ENCODE data around the gene LRIT3. TPM values are rescaled to one million over a fixed set of nuclear protein-coding genes. Genes with fewer than 3 reads are reported as not detected.

LRIT3 gene
- total and polyA plus RNA-seq, 8 donors: 0.12 to 0.73 (median 0.44) TPM

DNA sequence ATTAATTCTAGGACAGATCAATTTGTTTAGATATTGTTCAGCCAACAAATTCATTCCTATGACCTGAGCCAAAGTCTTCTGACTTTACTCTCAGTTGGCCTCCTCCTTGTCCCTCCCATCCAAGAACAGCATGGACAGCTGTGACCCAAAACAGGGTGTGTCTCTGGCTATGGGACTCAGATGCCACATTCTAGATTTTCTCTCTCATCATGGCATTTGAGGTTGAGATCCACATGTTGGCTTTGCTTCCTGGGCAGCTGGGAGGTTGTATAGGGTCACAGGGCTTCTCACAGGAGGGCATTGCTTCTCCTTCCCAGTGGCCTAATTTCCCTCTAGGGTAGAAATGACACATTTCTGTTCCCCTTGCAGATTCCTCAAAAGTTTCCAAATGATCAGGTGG is 42.2 kb downstream of the LRIT3 start:
- DNase-seq (no peak), ATAC-seq (no peak)
- H3K36me3 ChIP-seq: no peaks in the 10 kb centered on the region
- no peaks in the 10 kb centered on the region for H3K27me3 ChIP-seq
- peaks cover 0 to 4% of the 10 kb centered on the region in 2 donors for H3K9me3 ChIP-seq
- no peaks in the 10 kb centered on the region for H3K4me1 ChIP-seq
- TF ChIP-seq, protein P1, sequence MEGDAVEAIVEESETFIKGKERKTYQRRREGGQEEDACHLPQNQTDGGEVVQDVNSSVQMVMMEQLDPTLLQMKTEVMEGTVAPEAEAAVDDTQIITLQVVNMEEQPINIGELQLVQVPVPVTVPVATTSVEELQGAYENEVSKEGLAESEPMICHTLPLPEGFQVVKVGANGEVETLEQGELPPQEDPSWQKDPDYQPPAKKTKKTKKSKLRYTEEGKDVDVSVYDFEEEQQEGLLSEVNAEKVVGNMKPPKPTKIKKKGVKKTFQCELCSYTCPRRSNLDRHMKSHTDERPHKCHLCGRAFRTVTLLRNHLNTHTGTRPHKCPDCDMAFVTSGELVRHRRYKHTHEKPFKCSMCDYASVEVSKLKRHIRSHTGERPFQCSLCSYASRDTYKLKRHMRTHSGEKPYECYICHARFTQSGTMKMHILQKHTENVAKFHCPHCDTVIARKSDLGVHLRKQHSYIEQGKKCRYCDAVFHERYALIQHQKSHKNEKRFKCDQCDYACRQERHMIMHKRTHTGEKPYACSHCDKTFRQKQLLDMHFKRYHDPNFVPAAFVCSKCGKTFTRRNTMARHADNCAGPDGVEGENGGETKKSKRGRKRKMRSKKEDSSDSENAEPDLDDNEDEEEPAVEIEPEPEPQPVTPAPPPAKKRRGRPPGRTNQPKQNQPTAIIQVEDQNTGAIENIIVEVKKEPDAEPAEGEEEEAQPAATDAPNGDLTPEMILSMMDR (IDR thresholded peaks at IDR 0.05): no peak
- H3K4me3 ChIP-seq: no peak overlapping the region
- H3K27ac ChIP-seq: no peak overlapping the region
- intact Hi-C loops (cut with DNase I): no loop called here

DNA sequence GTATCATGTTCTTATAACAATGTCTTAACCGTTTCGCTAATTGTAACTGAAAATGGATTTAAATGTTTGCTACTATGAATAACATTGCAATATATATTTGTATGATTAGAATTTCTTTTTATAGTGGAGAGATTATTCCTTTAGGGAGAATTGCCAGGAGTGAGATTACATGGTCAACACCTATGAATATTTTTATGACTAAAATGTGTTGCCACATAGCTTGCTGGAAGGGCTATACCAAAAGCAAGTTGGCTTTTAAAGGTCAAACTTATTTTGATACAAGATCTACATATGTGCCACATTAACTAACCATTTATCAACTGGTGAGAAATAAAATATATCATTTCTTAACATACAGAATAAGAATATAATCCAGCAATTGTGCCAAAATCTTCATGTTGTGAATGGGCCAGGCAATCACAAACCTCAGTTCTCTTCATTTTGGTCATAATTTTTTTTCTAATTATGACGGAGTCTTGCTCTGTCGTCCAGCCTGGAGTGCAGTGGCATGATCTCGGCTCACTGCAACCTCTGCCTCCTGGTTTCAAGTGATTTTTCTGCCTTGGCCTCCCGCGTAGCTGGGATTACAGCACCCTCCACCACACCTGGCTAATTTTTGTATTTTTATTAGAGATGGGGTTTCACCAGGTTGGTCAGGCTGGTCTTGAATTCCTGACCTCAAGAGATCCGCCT is 54.8 kb downstream of the LRIT3 start:
- ATAC-seq: no peak
- Histone ChIP-seq H3K27me3 (no peaks in the 10 kb centered on the region), H3K4me1 (no peaks in the 10 kb centered on the region), H3K36me3 (no peaks in the 10 kb centered on the region), H3K9me3 (peaks cover 0 to 8% of the 10 kb centered on the region in 2 donors), H3K4me3 (no peak overlapping the region), H3K27ac (no peak overlapping the region)
- intact Hi-C loops (cut with DNase I): loop anchor here in 1 of 2 donors (10.0 kb wide), 1 partner anchor 332 kb away; no protein-coding TSS in a partner anchor
- DNase-seq: no peak
- TF ChIP-seq, protein P1 (IDR thresholded peaks at IDR 0.05): no peak

DNA sequence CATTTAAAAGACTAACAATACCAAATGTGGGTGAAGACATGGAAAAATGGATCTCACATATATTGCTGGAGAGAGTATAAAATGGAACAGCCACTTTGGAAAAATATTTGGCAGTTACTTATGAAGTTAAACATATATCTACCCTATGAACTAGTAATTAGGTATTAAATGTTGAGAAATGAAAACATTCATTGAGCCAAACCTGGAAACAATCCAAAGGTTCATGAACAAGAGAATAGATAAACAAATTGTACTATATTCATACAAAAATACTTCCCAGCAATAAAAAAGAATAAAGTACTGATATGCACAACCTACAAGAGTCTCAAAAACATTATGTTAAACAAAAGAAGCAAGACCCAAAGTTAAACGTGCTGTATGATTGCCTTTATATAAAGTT is 60.8 kb downstream of the LRIT3 start:
- ATAC-seq (no peak), DNase-seq (peak in 2 of 4 donors; percentile 16 to 25)
- H3K27me3 ChIP-seq: no peaks in the 10 kb centered on the region
- H3K36me3 ChIP-seq: no peaks in the 10 kb centered on the region
- H3K27ac ChIP-seq: no peak overlapping the region
- H3K4me3 ChIP-seq: no peak overlapping the region
- H3K4me1 ChIP-seq: no peaks in the 10 kb centered on the region
- TF ChIP-seq, protein P1 (IDR thresholded peaks at IDR 0.05): no peak
- intact Hi-C loops (cut with DNase I): loop anchor here in 1 of 2 donors (10.0 kb wide), 1 partner anchor 326 kb away; no protein-coding TSS in a partner anchor
- H3K9me3 ChIP-seq: no peaks in the 10 kb centered on the region

DNA sequence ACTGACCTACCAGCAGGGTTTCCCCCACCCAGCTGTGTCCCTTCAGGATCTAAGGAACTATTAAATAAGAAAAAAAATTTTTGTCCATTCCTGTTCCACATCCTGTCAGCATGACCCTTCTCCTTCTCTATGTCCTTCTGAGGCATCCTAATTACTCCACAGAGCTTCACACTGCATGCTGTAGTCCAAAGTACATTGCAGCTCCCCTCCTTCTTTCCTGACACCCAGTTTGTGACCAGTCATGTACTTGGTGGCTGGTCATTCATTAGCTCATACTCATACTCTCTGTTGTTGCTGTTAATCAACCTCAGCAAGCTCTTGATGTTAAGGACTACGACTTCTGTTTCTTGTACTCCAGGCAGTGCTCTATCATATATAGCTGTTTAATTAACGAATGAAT is 62.3 kb downstream of the LRIT3 start:
- Histone ChIP-seq H3K4me1 (no peaks in the 10 kb centered on the region), H3K27ac (no peak overlapping the region), H3K36me3 (no peaks in the 10 kb centered on the region), H3K27me3 (no peaks in the 10 kb centered on the region), H3K9me3 (no peaks in the 10 kb centered on the region), H3K4me3 (no peak overlapping the region)
- TF ChIP-seq, protein P1 (IDR thresholded peaks at IDR 0.05): no peak
- ATAC-seq (no peak), DNase-seq (no peak)
- intact Hi-C loops (cut with DNase I): no loop called here

DNA sequence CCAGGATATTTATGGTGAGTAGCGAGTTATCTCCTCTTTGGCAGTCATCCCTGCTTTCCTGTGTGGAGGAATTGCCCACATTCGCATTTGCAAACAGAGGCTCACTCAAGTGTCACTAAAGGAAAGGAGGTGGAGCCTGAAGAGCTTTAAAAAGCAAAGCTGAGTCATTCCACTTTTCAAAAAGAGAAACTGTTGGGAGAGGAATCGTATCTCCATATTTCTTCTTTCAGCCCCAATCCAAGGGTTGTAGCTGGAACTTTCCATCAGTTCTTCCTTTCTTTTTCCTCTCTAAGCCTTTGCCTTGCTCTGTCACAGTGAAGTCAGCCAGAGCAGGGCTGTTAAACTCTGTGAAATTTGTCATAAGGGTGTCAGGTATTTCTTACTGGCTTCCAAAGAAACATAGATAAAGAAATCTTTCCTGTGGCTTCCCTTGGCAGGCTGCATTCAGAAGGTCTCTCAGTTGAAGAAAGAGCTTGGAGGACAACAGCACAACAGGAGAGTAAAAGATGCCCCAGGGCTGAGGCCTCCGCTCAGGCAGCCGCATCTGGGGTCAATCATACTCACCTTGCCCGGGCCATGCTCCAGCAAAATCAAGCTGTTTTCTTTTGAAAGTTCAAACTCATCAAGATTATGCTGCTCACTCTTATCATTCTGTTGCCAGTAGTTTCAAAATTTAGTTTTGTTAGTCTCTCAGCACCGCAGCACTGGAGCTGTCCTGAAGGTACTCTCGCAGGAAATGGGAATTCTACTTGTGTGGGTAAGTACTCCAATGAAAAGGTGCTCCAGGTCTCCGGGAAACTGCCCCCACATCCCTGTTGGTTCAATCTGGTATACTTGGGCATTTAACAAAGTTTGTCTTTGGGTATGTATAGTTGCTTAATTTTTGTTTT is 65.0 kb downstream of the LRIT3 start, which contains the start of gene EGF:
Gene EGF, plus strand, starts transcription at position 178 of the 890 bp plus-strand sequence. Its CDS starts 453 bp downstream, at position 631.
- ATAC-seq (peak; percentile 77), DNase-seq (no peak)
- peak within 1 kb of the TSS in 1 of 2 donors; percentile 22 for H3K4me3 ChIP-seq

More for the DNA sequence above, 65.0 kb downstream of the LRIT3 start, which contains the start of gene EGF:
- TF ChIP-seq, protein P1 (IDR thresholded peaks at IDR 0.05): no peak
- H3K9me3 ChIP-seq: no peaks in the 10 kb centered on the region
- H3K27ac ChIP-seq: no peak within 1 kb of the TSS
- H3K4me1 ChIP-seq: no peaks in the 10 kb centered on the region
- no peaks in the 10 kb centered on the region for H3K27me3 ChIP-seq
- intact Hi-C loops (cut with DNase I): no loop called here
- no peaks in the 10 kb centered on the region for H3K36me3 ChIP-seq
